Brain pericyte (primary cell): ENCODE measurements around the gene DLG2.

Experiments
- DNase-seq: peaks from one replicate; pipeline ENCODE4 v3.0.0-alpha.2; 2012; ENCODE audit warnings: low read depth, low spot score

Gene DLG2

GRCh38 chr11:83727251-83727650 lies 1899.9 kb downstream of the DLG2 start:
- DNase-seq, result no peak

GRCh38 chr11:83726316-83726715 lies 1900.8 kb downstream of the DLG2 start:
- DNase-seq, result no peak

- DNase-seq, result no peak
These were observed 1901.4 kb downstream of the DLG2 start for GRCh38 chr11:83725728-83726127.

GRCh38 chr11:83725269-83725560 lies 1901.9 kb downstream of the DLG2 start:
- no peak for DNase-seq

- no peak for DNase-seq
These were observed 1903.1 kb downstream of the DLG2 start for GRCh38 chr11:83723999-83724398.

- DNase-seq, result no peak
These were observed 1904.6 kb downstream of the DLG2 start for GRCh38 chr11:83722392-83723119.

- no peak for DNase-seq
These were observed 1905.9 kb downstream of the DLG2 start for GRCh38 chr11:83721263-83721662.

- DNase-seq, result no peak
These were observed 1906.5 kb downstream of the DLG2 start for GRCh38 chr11:83720675-83721074.

GRCh38 chr11:83717537-83717936 lies 1909.6 kb downstream of the DLG2 start:
- DNase-seq, result no peak

- DNase-seq, result no peak
These were observed 1911.1 kb downstream of the DLG2 start for GRCh38 chr11:83715927-83716535.

GRCh38 chr11:83713708-83714107 lies 1913.4 kb downstream of the DLG2 start:
- no peak for DNase-seq

- no peak for DNase-seq
These were observed 1916.0 kb downstream of the DLG2 start for GRCh38 chr11:83711106-83711527.

- DNase-seq, result no peak
These were observed 1917.7 kb downstream of the DLG2 start for GRCh38 chr11:83709434-83709833.

- DNase-seq, result no peak
These were observed 1920.6 kb downstream of the DLG2 start for GRCh38 chr11:83706566-83706965.

GRCh38 chr11:83702796-83703195 lies 1924.3 kb downstream of the DLG2 start:
- DNase-seq, result no peak

GRCh38 chr11:83697518-83697917 lies 1929.6 kb downstream of the DLG2 start:
- no peak for DNase-seq

GRCh38 chr11:83695046-83695445 lies 1932.1 kb downstream of the DLG2 start:
- no peak for DNase-seq

- no peak for DNase-seq
These were observed 1932.8 kb downstream of the DLG2 start for GRCh38 chr11:83694191-83694910.

- no peak for DNase-seq
These were observed 1933.7 kb downstream of the DLG2 start for GRCh38 chr11:83693306-83693992.

- no peak for DNase-seq
These were observed 1934.5 kb downstream of the DLG2 start for GRCh38 chr11:83692675-83693074.

- no peak for DNase-seq
These were observed 1935.6 kb downstream of the DLG2 start for GRCh38 chr11:83691451-83691950.

- DNase-seq, result no peak
These were observed 1937.9 kb downstream of the DLG2 start for GRCh38 chr11:83689144-83689780.
